H1 (cell line): ENCODE measurements around the gene CAMTA1. TPM values are rescaled to one million over a fixed set of nuclear protein-coding genes. Genes with fewer than 3 reads are reported as not detected.

Experiments used
- BCL11A ChIP-seq, 2 experiments: IDR thresholded peaks; one replicate each; pipeline ENCODE4 v1.6.1; 2011; ENCODE audit warnings: low read depth in 2 of 2, low read length in 2 of 2, mild to moderate bottlenecking in 2 of 2
- CBX5 ChIP-seq: fragments of 300-800, 300-1000 bp; sonication (generic); IDR thresholded peaks from 2 replicates; pipeline ENCODE4 v1.7.1; 2016; ENCODE audit warnings: antibody characterized with exemption, low read length, low read depth
- JUN ChIP-seq: IDR thresholded peaks from 2 replicates; pipeline ENCODE4 v1.6.1; 2011; ENCODE audit warnings: low read depth, mild to moderate bottlenecking, improper control_type of control experiment, low read length
- MAFK ChIP-seq: IDR thresholded peaks from 2 replicates; pipeline ENCODE4 v1.6.1; 2012; ENCODE audit warnings: low read depth, mild to moderate bottlenecking, improper control_type of control experiment, low read length
- PHF8 ChIP-seq: fragments of 200-600 bp; sonication (generic); conservative IDR thresholded peaks from 2 replicates; pipeline ENCODE4 v1.7.1; 2012; ENCODE audit warnings: low read depth, mild to moderate bottlenecking, inconsistent platforms, low read length, moderate library complexity
- POLR2A ChIP-seq, 2 experiments: IDR thresholded peaks; 1 replicate in 1 of 2; 2 replicates in 1 of 2; pipeline ENCODE4 v1.6.1; 2011; ENCODE audit warnings: low read depth in 2 of 2, low read length in 2 of 2, mild to moderate bottlenecking in 2 of 2; ENCODE audit errors: control extremely low read depth in 1 of 2
- RNF2 ChIP-seq: fragments of 200-900, 300-1000 bp; sonication (generic); IDR thresholded peaks from 2 replicates; pipeline ENCODE4 v1.7.1; 2016; ENCODE audit warnings: borderline replicate concordance, low read depth, mild to moderate bottlenecking, antibody characterized with exemption, low read length; ENCODE audit not compliant: poor library complexity, severe bottlenecking; ENCODE audit errors: missing control alignments
- SP1 ChIP-seq: IDR thresholded peaks from 2 replicates; pipeline ENCODE4 v1.6.1; 2011; ENCODE audit warnings: low read depth, low read length
- SUZ12 ChIP-seq: fragments of 200-600 bp; sonication (generic); IDR thresholded peaks from 2 replicates; pipeline ENCODE4 v1.6.1; 2012; ENCODE audit warnings: mild to moderate bottlenecking, inconsistent platforms, low read length, moderate library complexity, mixed read lengths
- polyA plus RNA-seq, 7 experiments: library from polyadenylated mRNA; depleted of rRNA in 3 of 7; stranded (reverse) in 5 of 7; unstranded in 2 of 7; fragments of >200 nt in 5 of 7; fragments of 200-250 nt in 2 of 7; gene quantifications; 1 replicate in 5 of 7; 2 replicates in 1 of 7; 4 replicates in 1 of 7; pipeline versions ENCODE4 v1.2.1 to v1.2.3, GENCODE V29; 2011 to 2013; ENCODE audit warnings: missing spikeins in 2 of 7, mixed read lengths in 2 of 7
- total RNA-seq: library from RNA; stranded (reverse); fragmentation: NEBNext Ultra II Directional; extraction: Animal tissue kit (Norgen Biotek cat#: 25700); gene quantifications from 2 replicates; pipeline ENCODE4 v1.2.1, GENCODE V29; 2021
- TF ChIP-seq, protein P1 (sequence below): fragments of 300-600 bp; sonication (generic); IDR thresholded peaks from 2 replicates; pipeline ENCODE4 v1.7.1; 2012; ENCODE audit warnings: low read length, moderate library complexity, mild to moderate bottlenecking, inconsistent platforms; ENCODE audit not compliant: insufficient replicate concordance

CAMTA1 gene
- total and polyA plus RNA-seq, 2 of the 8 experiments (the other 6 are each of a cell fraction or from before 2014, with no cell fraction given) = 65.0 to 119 TPM

DNA sequence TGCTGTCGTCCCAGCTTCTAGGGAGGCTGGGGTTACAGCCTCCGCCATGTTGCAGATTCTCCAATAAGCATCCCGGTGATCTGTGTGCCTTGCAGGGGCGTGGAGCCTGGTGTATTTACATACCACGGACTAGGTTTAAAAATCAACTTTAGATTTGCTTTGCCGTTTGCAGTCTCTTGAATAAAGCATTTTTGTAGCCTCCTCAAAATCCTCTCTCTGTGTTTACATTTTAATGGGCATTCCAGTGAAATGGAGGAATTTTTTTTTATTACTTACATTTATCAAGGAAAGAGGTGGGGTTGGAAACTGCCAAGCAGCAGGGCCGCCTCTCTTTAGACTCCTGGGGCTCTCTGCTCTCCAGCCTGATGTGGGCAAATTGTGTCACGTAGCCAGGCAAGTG is 548.4 kb downstream of the CAMTA1 start (continued):
- TF ChIP-seq, protein P1, sequence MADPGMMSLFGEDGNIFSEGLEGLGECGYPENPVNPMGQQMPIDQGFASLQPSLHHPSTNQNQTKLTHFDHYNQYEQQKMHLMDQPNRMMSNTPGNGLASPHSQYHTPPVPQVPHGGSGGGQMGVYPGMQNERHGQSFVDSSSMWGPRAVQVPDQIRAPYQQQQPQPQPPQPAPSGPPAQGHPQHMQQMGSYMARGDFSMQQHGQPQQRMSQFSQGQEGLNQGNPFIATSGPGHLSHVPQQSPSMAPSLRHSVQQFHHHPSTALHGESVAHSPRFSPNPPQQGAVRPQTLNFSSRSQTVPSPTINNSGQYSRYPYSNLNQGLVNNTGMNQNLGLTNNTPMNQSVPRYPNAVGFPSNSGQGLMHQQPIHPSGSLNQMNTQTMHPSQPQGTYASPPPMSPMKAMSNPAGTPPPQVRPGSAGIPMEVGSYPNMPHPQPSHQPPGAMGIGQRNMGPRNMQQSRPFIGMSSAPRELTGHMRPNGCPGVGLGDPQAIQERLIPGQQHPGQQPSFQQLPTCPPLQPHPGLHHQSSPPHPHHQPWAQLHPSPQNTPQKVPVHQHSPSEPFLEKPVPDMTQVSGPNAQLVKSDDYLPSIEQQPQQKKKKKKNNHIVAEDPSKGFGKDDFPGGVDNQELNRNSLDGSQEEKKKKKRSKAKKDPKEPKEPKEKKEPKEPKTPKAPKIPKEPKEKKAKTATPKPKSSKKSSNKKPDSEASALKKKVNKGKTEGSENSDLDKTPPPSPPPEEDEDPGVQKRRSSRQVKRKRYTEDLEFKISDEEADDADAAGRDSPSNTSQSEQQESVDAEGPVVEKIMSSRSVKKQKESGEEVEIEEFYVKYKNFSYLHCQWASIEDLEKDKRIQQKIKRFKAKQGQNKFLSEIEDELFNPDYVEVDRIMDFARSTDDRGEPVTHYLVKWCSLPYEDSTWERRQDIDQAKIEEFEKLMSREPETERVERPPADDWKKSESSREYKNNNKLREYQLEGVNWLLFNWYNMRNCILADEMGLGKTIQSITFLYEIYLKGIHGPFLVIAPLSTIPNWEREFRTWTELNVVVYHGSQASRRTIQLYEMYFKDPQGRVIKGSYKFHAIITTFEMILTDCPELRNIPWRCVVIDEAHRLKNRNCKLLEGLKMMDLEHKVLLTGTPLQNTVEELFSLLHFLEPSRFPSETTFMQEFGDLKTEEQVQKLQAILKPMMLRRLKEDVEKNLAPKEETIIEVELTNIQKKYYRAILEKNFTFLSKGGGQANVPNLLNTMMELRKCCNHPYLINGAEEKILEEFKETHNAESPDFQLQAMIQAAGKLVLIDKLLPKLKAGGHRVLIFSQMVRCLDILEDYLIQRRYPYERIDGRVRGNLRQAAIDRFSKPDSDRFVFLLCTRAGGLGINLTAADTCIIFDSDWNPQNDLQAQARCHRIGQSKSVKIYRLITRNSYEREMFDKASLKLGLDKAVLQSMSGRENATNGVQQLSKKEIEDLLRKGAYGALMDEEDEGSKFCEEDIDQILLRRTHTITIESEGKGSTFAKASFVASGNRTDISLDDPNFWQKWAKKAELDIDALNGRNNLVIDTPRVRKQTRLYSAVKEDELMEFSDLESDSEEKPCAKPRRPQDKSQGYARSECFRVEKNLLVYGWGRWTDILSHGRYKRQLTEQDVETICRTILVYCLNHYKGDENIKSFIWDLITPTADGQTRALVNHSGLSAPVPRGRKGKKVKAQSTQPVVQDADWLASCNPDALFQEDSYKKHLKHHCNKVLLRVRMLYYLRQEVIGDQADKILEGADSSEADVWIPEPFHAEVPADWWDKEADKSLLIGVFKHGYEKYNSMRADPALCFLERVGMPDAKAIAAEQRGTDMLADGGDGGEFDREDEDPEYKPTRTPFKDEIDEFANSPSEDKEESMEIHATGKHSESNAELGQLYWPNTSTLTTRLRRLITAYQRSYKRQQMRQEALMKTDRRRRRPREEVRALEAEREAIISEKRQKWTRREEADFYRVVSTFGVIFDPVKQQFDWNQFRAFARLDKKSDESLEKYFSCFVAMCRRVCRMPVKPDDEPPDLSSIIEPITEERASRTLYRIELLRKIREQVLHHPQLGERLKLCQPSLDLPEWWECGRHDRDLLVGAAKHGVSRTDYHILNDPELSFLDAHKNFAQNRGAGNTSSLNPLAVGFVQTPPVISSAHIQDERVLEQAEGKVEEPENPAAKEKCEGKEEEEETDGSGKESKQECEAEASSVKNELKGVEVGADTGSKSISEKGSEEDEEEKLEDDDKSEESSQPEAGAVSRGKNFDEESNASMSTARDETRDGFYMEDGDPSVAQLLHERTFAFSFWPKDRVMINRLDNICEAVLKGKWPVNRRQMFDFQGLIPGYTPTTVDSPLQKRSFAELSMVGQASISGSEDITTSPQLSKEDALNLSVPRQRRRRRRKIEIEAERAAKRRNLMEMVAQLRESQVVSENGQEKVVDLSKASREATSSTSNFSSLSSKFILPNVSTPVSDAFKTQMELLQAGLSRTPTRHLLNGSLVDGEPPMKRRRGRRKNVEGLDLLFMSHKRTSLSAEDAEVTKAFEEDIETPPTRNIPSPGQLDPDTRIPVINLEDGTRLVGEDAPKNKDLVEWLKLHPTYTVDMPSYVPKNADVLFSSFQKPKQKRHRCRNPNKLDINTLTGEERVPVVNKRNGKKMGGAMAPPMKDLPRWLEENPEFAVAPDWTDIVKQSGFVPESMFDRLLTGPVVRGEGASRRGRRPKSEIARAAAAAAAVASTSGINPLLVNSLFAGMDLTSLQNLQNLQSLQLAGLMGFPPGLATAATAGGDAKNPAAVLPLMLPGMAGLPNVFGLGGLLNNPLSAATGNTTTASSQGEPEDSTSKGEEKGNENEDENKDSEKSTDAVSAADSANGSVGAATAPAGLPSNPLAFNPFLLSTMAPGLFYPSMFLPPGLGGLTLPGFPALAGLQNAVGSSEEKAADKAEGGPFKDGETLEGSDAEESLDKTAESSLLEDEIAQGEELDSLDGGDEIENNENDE = no peak
- TF ChIP-seq BCL11A (IDR thresholded peaks at IDR 0.05; ENCODE audit: low read depth in 2 of 2, low read length in 2 of 2) (no peak), SUZ12 (no peak), SP1 (no peak), MAFK (no peak), POLR2A (IDR thresholded peaks at IDR 0.05; ENCODE audit: control extremely low read depth in 1 of 2, low read depth in 2 of 2, low read length in 2 of 2) (no peak), RNF2 (no peak), CBX5 (no peak), PHF8 (no peak), JUN (no peak)
- TF ChIP-seq, all 59 proteins: peak for 0
